Measurements from ENCODE around the gene RAET1E.
"Not testable (repeated sequence)": the region's sequence is repeated elsewhere in the genome, so short reads cannot be mapped to it uniquely, and the experiment has no call there.

The RAET1E gene

DNA sequence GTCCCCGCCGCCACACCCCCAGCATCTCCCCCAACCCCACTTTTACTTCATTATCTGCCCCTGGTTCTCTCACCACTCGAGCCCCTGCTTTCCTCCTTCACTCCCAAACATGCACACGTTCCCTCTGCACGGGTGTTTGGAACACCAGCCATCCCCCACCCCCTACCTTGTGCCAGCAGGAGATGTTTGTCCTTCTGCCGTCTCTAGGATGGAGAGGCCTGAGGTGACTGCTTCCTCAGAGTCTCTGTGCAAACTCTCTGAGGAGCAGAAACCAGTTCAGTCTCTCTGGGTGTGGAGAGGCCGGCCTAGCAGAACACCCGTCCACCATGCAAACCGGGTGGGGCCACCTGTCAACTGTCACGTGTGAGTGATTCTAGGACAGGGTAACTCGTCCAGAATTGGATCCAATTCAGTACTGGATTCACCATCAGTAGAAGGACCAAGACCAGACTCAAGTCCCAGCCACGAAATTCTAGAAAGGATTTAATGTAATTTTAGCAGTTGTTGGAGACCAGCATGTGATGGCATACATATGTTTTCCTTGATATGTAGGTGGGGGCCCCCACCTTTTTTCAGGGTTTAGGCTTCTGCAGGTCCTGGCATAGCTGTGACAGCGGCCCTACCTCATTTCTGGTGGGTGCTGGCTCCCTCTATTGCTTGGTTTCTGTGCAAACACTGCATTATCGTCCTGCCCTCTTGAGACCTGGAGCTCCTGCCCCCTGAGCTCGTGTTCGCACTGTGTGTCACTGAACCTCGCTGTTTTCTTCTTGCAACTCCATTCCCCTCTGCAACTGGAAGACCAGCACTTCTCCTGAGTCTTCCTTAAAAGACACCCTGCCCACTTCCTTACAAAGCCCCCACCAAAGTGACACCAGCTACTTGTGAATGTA is at the start of gene RAET1E:
TSS of gene RAET1E (minus strand) at position 259 of the 890 bp plus-strand sequence. CDS start 7,212 bp downstream, outside the sequence.
- DNase-seq (ENCODE audit: low read depth) = no peak

DNA sequence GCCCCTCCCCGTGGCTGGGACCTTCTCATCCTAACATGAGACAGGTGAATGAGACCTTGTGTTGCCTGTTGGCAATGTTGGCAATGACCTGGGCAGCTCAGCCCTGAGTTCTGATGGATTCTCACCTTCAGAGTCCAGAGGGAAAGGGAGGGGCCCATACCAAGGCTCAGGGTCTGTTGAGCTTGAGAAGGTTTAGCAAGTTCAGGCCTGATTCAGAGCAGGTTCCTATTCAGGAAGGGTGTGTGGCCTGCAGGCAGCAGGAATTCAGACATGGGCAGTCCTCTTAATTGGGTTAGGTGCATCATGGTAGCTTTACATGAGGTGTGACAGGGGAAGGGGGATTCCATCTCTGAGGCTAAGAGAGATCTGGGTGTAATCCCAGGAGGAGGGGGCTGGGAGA is 49.6 kb upstream of the RAET1E start:
- DNase-seq (ENCODE audit: low read depth) = not testable (repeated sequence)

GRCh38 chr6:149946631-149947030 is 48.7 kb upstream of the RAET1E start:
- DNase-seq (ENCODE audit: low read depth) = not testable (repeated sequence)

GRCh38 chr6:149945276-149945675 is 47.4 kb upstream of the RAET1E start:
- not testable (repeated sequence) for DNase-seq (ENCODE audit: low read depth)

DNA sequence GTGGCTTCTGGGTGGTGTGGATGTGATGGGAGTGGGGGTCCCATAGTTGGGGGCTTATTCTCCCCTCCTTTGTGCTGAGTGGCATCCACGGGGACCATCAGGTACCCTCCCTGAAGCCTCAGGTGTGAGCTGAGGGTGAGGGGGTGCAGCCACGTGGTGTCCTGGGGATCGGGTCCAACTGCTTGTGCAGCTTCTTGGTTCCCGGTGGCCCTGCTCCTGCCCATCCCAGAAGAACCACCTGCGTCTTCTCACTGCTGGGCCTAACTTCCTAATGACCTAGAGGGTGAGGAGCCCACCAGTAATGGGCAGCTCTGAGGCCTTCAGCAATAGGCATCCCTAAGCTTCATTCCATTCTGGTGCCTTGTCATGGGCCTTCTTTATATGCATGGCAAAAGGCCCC is 45.4 kb upstream of the RAET1E start:
- not testable (repeated sequence) for DNase-seq (ENCODE audit: low read depth)

DNA sequence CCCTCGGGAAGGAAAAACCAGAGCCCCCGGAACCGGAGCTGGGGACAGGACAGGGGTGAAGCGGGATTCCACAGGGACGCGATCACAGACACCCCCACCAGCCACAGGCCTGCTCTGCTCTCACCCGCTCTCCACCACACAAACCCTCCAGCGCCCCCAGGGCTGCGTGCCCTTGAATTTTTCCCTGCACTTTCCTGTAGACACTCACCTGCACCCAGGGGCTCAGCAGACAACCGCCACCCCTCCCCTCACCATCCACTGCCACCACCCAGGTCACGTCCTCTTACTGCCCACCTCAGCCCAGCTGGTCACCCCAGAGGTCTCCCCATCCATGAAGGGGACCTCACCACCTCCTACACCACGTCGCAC is 44.5 kb upstream of the RAET1E start:
- DNase-seq (ENCODE audit: low read depth) = peak; percentile 17

DNA sequence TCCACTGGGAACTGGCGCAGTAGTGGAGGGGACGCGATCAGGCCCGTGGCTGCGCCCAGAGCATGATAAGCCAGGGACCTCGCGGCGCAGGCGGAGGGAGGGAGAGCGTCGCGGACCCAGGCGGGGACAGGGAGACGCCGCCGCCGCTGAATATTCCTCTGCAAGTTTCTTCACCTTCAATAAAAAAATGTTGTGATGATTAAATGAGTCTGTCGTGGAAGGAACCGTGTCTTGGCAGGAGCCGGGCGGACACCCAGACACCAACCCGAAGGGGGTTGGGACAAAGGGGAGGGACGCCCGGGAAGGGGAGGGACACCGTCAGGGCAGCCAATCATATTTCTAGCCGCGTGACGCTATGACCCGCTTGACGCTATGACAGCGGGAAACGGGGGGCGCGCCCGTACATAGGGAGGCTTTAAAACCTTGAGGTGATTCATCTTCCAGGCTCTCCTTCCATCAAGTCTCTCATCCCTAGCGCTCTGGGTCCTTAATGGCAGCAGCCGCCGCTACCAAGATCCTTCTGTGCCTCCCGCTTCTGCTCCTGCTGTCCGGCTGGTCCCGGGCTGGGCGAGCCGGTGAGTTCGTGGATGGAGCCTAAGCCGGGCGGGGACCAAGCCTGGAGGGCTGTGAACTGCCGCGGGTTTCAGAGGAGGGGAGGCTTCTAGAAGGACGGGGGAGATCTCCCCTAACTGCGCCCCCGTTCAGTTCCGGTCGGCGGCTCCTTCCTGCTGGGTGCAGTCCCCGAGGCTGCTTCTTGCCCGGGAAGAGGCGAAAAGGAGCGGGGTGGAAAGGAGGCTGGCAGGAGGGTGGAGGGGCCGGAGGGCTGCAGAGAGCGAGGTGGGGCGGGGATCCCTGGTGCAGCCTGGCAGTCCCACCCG is 43.9 kb upstream of the RAET1E start, which contains the start of gene ULBP2:
TSS of gene ULBP2 (plus strand) at position 432 of the 878 bp plus-strand sequence. CDS start at position 491, 59 bp downstream.
- peak; percentile 98 for DNase-seq (ENCODE audit: low read depth)

DNA sequence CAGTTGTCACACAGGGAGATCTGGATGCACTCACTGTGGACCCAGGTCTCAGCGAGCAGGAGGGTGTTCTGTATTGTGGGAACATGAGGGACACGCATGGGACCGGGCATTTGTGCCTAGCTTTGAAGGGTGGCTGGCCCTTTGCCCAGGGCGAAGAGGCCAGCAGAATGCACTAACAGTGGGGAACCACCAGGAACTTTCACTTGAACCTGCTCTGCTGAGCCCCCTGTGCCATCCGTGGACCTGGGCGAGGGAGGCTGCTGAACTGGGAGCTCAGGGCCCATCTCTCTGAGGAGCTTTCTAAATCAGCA is 42.7 kb upstream of the RAET1E start:
- no peak for DNase-seq (ENCODE audit: low read depth)

GRCh38 chr6:149939909-149940671 is 42.2 kb upstream of the RAET1E start:
- no peak for DNase-seq (ENCODE audit: low read depth)

GRCh38 chr6:149939356-149939648 is 41.4 kb upstream of the RAET1E start:
- no peak for DNase-seq (ENCODE audit: low read depth)

DNA sequence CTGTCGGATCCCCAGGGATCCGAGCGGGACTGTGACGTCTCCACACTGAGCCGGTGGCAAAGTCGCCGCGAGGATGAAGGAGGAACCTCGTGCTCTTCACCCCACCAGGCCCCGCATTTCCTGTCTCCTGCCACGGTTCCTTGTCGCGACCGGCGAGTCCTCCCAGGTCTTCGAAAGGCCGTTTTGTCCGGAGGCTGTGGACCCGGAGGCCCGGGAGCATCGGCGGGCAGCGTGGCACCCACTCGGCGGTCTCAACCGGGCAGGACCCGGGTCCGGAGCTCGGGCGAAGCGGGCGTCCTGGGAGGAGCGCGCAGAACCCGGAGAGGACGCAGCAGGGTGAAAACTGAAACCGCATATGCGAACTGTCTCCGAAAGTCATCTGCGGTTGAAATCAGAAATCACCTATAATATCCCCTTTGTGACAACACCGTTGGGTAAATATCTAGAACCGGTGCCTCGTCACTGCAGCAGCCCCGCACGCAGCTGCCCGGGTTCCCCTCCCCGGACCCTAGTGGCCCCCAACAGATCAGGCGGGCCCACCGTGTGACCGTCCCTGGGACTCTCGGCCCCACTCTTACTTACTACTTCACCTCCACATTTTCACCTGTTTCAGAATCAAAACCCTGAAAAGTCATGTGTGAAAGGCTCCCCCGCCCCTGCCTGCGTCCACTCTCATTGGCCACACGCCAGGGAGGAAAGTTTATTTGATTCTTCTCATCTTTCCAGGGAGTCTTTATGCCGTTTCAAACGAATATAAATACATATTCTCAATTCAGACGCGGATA is 40.9 kb upstream of the RAET1E start:
- peak; percentile 41 for DNase-seq (ENCODE audit: low read depth)

- DNase-seq (ENCODE audit: low read depth) = not testable (repeated sequence)
Measured at GRCh38 chr6:149938013-149938570, 40.2 kb upstream of the RAET1E start.

- DNase-seq (ENCODE audit: low read depth) = no peak
Measured at GRCh38 chr6:149936743-149937142, 38.8 kb upstream of the RAET1E start.

DNA sequence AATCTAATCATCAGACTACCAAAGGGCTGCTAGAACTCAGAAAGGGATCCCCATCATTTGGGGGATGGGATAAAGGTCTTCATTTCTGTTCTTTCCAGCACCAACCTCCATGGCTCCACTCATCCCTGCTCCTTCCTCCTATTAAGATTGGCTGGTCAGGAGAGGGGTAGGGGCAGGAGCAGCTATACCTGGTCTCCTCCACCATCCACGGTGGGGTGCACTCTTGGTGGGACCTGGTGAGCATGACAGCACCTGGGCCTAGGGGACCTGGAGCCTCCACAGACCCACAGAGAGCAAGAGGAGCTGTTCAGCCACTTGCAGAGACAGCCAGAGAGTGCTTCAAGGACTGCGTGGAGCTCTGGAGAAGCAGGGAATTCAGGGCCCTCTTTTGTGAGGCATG is 37.8 kb upstream of the RAET1E start:
- no peak for DNase-seq (ENCODE audit: low read depth)

GRCh38 chr6:149935246-149935645 is 37.3 kb upstream of the RAET1E start:
- peak; percentile 30 for DNase-seq (ENCODE audit: low read depth)

DNA sequence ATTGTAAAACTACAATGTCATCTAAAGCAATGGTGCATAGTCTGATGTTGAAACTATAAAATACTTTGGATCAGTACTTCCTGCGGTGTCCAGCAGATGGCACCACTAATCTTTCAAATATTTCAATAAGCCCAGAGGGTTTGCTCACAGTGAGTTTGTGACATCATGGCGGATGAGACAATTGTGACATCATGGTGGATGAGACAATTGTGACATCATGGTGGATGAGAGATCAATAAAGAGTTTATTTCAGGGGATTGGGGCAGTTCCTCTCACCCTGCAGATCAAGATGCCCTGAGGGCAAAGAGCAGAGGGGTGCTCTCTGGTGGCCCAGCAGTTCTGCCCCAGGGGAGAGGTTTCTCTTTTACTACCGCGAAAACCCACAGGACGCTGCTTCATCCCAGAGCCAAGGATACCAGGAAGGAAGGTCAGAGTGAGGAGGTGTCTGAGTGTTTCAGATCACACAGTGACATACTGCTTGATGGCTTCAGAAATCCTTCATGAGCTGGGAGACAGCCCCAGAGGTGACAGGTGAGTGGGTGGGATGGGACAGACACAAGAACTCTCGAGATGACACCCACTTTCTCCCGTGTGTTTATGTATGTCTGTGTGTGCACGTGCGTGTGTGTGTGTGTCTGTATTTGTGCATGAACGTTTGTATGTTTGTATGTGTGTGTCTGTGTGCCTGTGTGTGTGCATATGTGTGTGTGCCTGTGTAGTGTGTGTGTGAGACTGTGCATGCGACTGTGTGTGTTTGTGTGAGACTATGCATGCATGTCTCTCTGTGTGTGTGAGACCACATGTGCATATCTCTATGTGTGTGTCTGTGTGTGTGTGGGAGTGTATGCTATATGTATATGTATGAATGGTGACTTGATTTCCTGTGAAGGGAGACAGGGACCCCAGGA is 36.6 kb upstream of the RAET1E start:
- DNase-seq (ENCODE audit: low read depth) = peak; percentile 75

DNA sequence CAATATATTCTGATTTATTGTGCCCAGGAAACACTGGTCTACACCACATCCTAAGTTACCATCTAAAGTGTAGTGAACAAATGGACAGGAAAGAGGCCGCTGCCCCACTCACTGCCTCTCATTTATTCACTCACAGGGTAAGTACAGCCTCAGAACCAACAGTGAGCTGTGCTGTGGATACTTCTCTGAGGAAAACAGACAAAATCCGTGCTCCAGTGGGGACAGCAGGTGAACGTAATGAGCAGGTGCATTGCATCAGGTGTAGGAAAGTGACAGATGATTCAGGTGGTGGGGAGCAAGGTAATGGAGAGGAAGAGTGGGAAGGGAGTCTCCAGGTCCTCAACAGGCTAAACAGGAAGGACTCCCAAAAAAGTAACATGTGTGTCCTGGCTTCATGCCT is 35.5 kb upstream of the RAET1E start:
- DNase-seq (ENCODE audit: low read depth) = no peak

DNA sequence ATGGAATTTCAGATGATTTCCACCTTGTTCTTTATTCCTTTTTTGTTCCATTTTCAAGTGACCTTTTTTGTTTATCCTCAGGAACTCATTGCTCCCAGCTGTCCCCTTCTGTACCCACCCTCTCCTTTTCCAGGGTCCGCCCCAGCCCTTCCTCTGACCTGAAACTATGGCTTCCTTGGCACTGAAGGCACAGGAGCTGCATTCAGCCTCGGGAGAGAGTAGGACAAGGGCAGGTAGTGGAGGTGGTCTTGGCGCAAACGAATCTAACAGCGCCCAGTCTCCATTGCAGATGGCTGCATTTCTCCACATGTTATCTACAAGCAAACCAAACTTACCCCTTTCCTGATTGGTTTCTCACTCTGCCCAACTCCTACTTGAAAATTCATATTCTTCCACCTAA is 35.1 kb upstream of the RAET1E start:
- DNase-seq (ENCODE audit: low read depth) = no peak

- DNase-seq (ENCODE audit: low read depth) = no peak
Measured at GRCh38 chr6:149931501-149931900, 33.6 kb upstream of the RAET1E start.

GRCh38 chr6:149929422-149929821 is 31.5 kb upstream of the RAET1E start:
- DNase-seq (ENCODE audit: low read depth) = no peak
